ENCODE results near the gene SPDL1.
A peak's percentile ranks its signal among the peaks of the same experiment; 100 is the strongest.

Gene SPDL1

DNA sequence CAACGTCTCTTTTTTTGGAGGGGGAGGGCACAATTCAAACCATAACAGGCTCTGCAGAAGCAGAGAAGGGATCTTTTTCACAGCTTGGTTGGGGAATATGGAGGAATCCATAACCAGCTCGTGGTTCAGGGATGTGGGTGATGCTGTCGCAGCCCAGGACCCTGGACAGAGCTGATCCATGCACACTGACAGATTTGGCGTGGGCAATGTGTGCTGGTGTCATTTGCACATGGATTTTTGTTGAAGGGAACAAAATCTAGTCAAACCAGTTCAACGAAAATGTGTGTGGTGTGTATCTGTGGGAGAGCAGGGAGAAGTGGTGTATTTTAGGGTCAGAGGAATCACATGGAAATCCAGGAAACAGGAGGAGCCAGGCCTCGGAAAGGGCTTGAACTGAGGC lies 57.7 kb downstream of the SPDL1 start:
- H2BK120ac ChIP-seq (ENCODE audit: low read depth, low read length): no peak overlapping the region
- H3K14ac ChIP-seq (ENCODE audit: low read length in 2 of 2): no peak overlapping the region
- H3K4me2 ChIP-seq (ENCODE audit: low read length, poor library complexity, severe bottlenecking): no peak overlapping the region
- H3K23ac ChIP-seq (ENCODE audit: low read length in 2 of 2): no peak overlapping the region
- H2AK5ac ChIP-seq (ENCODE audit: low read length, severe bottlenecking): no peak overlapping the region
- H3K36me3 ChIP-seq (ENCODE audit: control insufficient read depth in 1 of 2, insufficient read depth in 2 of 2, low read depth in 1 of 2, low read length in 2 of 2): no peaks in the 10 kb centered on the region
- no peak overlapping the region for H3K4me3 ChIP-seq (ENCODE audit: insufficient read depth in 1 of 2, low read depth in 1 of 2, low read length in 2 of 2)
- peaks cover 14% of the 10 kb centered on the region for H3K9me3 ChIP-seq (ENCODE audit: control insufficient read depth, low read length)
- DNase-seq: peak; percentile 26
- no peak overlapping the region for H4K91ac ChIP-seq (ENCODE audit: low read length)
- no peak overlapping the region for H3K18ac ChIP-seq (ENCODE audit: low read depth in 1 of 2, low read length in 2 of 2)
- H4K8ac ChIP-seq (ENCODE audit: low read length): no peak overlapping the region
- H3K27me3 ChIP-seq (ENCODE audit: control insufficient read depth in 1 of 2, insufficient read depth in 1 of 2, low read length in 2 of 2): no peaks in the 10 kb centered on the region
- H3K4me1 ChIP-seq (ENCODE audit: control insufficient read depth, insufficient read depth, low read depth, low read length): peaks cover 9% of the 10 kb centered on the region
- no peak overlapping the region for H3K4ac ChIP-seq (ENCODE audit: low read depth in 1 of 2, low read length in 2 of 2)
- no peak overlapping the region for H2BK15ac ChIP-seq (ENCODE audit: low read depth, poor library complexity, severe bottlenecking)
- no peak overlapping the region for H2BK12ac ChIP-seq (ENCODE audit: low read length in 2 of 2)
- no peak overlapping the region for H3K27ac ChIP-seq (ENCODE audit: low read length, poor library complexity, severe bottlenecking)
- no peak overlapping the region for H3K9ac ChIP-seq (ENCODE audit: low read length)
- H2AFZ ChIP-seq (ENCODE audit: low read depth, low read length): no peak overlapping the region
- no peaks in the 10 kb centered on the region for H3K79me1 ChIP-seq (replicated peaks; ENCODE audit: low read length, poor library complexity, severe bottlenecking)
- no peak overlapping the region for H2BK5ac ChIP-seq (ENCODE audit: low read depth, low read length, poor library complexity, severe bottlenecking)
- 56% methylated on average over 6 of the region's 6 CpGs for WGBS

DNA sequence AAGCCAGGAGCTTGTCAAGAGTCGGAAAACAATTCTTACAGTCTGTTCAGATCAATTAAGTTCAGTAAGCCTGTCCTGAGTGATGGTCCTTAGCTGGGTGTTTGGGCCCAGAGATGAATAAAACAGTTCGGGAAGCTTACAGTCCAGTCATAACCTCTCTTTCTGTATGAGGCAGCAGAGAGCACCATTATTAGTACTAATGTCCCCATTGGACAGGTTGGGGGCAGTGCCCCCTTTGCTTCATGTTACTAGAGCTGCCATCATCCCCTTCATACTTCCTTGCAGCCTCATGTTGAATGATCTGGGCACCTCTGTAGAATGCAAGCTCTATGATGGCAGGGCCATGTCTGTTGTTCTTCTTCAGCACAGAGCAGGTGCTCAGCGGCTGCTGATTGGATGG lies 63.3 kb downstream of the SPDL1 start:
- H3K4me3 ChIP-seq (ENCODE audit: insufficient read depth in 1 of 2, low read depth in 1 of 2, low read length in 2 of 2): no peak overlapping the region
- H2BK120ac ChIP-seq (ENCODE audit: low read depth, low read length): peak overlapping the region; percentile 64
- no peaks in the 10 kb centered on the region for H3K9me3 ChIP-seq (ENCODE audit: control insufficient read depth, low read length)
- no peak overlapping the region for H2AK5ac ChIP-seq (ENCODE audit: low read length, severe bottlenecking)
- 98% methylated on average over 3 of the region's 3 CpGs for WGBS
- no peak for DNase-seq
- H2BK15ac ChIP-seq (ENCODE audit: low read depth, poor library complexity, severe bottlenecking): peak overlapping the region; percentile 77
- H3K36me3 ChIP-seq (ENCODE audit: control insufficient read depth in 1 of 2, insufficient read depth in 2 of 2, low read depth in 1 of 2, low read length in 2 of 2): no peaks in the 10 kb centered on the region
- peak overlapping the region; percentile 53 for H4K8ac ChIP-seq (ENCODE audit: low read length)
- H2BK12ac ChIP-seq (ENCODE audit: low read length in 2 of 2): peak overlapping the region; percentile 7 to 88
- H2BK5ac ChIP-seq (ENCODE audit: low read depth, low read length, poor library complexity, severe bottlenecking): no peak overlapping the region
- H3K79me1 ChIP-seq (replicated peaks; ENCODE audit: low read length, poor library complexity, severe bottlenecking): peaks cover 4% of the 10 kb centered on the region
- H3K18ac ChIP-seq (ENCODE audit: low read depth in 1 of 2, low read length in 2 of 2): peak overlapping the region; percentile 49 to 64
- H3K14ac ChIP-seq (ENCODE audit: low read length in 2 of 2): no peak overlapping the region
- no peak overlapping the region for H3K27ac ChIP-seq (ENCODE audit: low read length, poor library complexity, severe bottlenecking)
- H3K23ac ChIP-seq (ENCODE audit: low read length in 2 of 2): no peak overlapping the region
- no peaks in the 10 kb centered on the region for H3K27me3 ChIP-seq (ENCODE audit: control insufficient read depth in 1 of 2, insufficient read depth in 1 of 2, low read length in 2 of 2)
- no peak overlapping the region for H3K4me2 ChIP-seq (ENCODE audit: low read length, poor library complexity, severe bottlenecking)
- H3K4ac ChIP-seq (ENCODE audit: low read depth in 1 of 2, low read length in 2 of 2): peak overlapping the region in 1 of 2 experiments; percentile 19
- peak overlapping the region; percentile 87 for H4K91ac ChIP-seq (ENCODE audit: low read length)
- H2AFZ ChIP-seq (ENCODE audit: low read depth, low read length): no peak overlapping the region
- H3K4me1 ChIP-seq (ENCODE audit: control insufficient read depth, insufficient read depth, low read depth, low read length): peaks cover 5% of the 10 kb centered on the region
- no peak overlapping the region for H3K9ac ChIP-seq (ENCODE audit: low read length)

DNA sequence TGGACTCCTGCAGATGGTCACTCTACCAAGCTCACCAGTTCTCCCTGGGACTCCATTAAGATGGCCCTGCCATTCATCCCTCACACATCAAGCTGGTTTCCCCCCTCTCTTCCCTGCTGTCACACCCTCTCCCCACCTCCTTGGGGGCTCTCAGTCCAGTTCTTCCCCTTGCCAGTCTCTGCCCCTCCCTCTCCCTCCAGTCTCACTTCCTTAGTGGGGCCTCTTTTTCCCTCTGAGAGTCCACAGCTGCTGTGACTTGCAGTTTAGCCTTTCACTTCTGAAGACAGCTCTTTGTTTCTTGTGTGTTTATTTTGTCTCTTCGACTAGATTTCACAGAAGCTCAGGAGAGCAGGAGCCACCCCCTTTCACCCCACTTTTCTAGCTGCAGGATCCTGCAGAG lies 64.0 kb downstream of the SPDL1 start:
- H3K9me3 ChIP-seq (ENCODE audit: control insufficient read depth, low read length): no peaks in the 10 kb centered on the region
- peak; percentile 64 for DNase-seq

DNA sequence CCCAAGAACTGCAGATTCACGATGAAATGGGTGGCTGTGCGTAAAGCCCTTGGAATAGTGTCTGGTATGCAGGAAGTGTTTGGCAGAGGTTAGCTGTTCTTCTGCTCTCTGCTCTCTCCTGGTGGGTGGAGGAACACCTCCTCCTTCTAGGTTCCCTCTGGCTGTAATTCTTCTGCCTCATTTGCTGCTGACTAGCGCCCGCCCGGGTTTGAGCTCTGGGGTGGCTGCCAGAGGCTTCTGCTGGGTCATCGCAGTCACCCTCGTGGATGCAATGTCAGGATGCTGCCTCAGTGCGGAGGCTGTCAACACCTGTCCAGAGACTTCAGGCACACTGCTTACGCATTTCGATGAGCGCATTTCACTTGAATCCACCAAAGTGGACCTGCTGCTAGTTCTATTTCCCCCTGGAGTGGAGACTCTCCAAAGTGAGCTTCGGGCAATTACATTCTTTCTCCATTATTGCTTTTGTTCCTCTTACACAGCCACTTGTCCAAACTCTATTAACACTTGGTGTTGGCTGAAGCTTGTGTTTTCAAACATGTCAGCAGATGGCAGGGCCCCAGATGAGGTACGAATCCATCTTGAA lies 65.2 kb downstream of the SPDL1 start:
- Histone ChIP-seq H2BK15ac (ENCODE audit: low read depth, poor library complexity, severe bottlenecking) (peak overlapping the region; percentile 31), H3K79me1 (replicated peaks; ENCODE audit: low read length, poor library complexity, severe bottlenecking) (peaks cover 4% of the 10 kb centered on the region), H2AFZ (ENCODE audit: low read depth, low read length) (no peak overlapping the region), H2BK5ac (ENCODE audit: low read depth, low read length, poor library complexity, severe bottlenecking) (no peak overlapping the region), H4K91ac (ENCODE audit: low read length) (peak overlapping the region; percentile 88), H2AK5ac (ENCODE audit: low read length, severe bottlenecking) (no peak overlapping the region), H2BK120ac (ENCODE audit: low read depth, low read length) (peak overlapping the region; percentile 4), H3K4me3 (ENCODE audit: insufficient read depth in 1 of 2, low read depth in 1 of 2, low read length in 2 of 2) (no peak overlapping the region), H4K8ac (ENCODE audit: low read length) (peak overlapping the region; percentile 10), H3K18ac (ENCODE audit: low read depth in 1 of 2, low read length in 2 of 2) (peak overlapping the region; percentile 55 to 73), H3K36me3 (ENCODE audit: control insufficient read depth in 1 of 2, insufficient read depth in 2 of 2, low read depth in 1 of 2, low read length in 2 of 2) (no peaks in the 10 kb centered on the region), H3K4me1 (ENCODE audit: control insufficient read depth, insufficient read depth, low read depth, low read length) (peaks cover 6% of the 10 kb centered on the region), H3K9me3 (ENCODE audit: control insufficient read depth, low read length) (no peaks in the 10 kb centered on the region), H3K14ac (ENCODE audit: low read length in 2 of 2) (no peak overlapping the region), H3K27ac (ENCODE audit: low read length, poor library complexity, severe bottlenecking) (no peak overlapping the region), H3K27me3 (ENCODE audit: control insufficient read depth in 1 of 2, insufficient read depth in 1 of 2, low read length in 2 of 2) (no peaks in the 10 kb centered on the region), H3K4ac (ENCODE audit: low read depth in 1 of 2, low read length in 2 of 2) (peak overlapping the region in 1 of 2 experiments; percentile 76), H3K4me2 (ENCODE audit: low read length, poor library complexity, severe bottlenecking) (no peak overlapping the region), H2BK12ac (ENCODE audit: low read length in 2 of 2) (peak overlapping the region; percentile 73 to 87), H3K23ac (ENCODE audit: low read length in 2 of 2) (no peak overlapping the region), H3K9ac (ENCODE audit: low read length) (no peak overlapping the region)
- DNase-seq: no peak
- 79% methylated on average over 13 of the region's 13 CpGs for WGBS

More for the DNA sequence above, 64.0 kb downstream of the SPDL1 start:
- Histone ChIP-seq H3K4me2 (ENCODE audit: low read length, poor library complexity, severe bottlenecking) (no peak overlapping the region), H3K79me1 (replicated peaks; ENCODE audit: low read length, poor library complexity, severe bottlenecking) (peaks cover 4% of the 10 kb centered on the region), H3K4me1 (ENCODE audit: control insufficient read depth, insufficient read depth, low read depth, low read length) (peaks cover 6% of the 10 kb centered on the region), H3K4ac (ENCODE audit: low read depth in 1 of 2, low read length in 2 of 2) (peak overlapping the region; percentile 1 to 13), H3K9ac (ENCODE audit: low read length) (no peak overlapping the region), H3K18ac (ENCODE audit: low read depth in 1 of 2, low read length in 2 of 2) (peak overlapping the region; percentile 83 to 88), H3K23ac (ENCODE audit: low read length in 2 of 2) (no peak overlapping the region), H3K27me3 (ENCODE audit: control insufficient read depth in 1 of 2, insufficient read depth in 1 of 2, low read length in 2 of 2) (no peaks in the 10 kb centered on the region), H4K91ac (ENCODE audit: low read length) (peak overlapping the region; percentile 87), H2BK12ac (ENCODE audit: low read length in 2 of 2) (peak overlapping the region; percentile 71 to 83), H3K36me3 (ENCODE audit: control insufficient read depth in 1 of 2, insufficient read depth in 2 of 2, low read depth in 1 of 2, low read length in 2 of 2) (no peaks in the 10 kb centered on the region), H2BK5ac (ENCODE audit: low read depth, low read length, poor library complexity, severe bottlenecking) (no peak overlapping the region), H2AFZ (ENCODE audit: low read depth, low read length) (no peak overlapping the region), H2AK5ac (ENCODE audit: low read length, severe bottlenecking) (no peak overlapping the region), H2BK120ac (ENCODE audit: low read depth, low read length) (peak overlapping the region; percentile 64), H2BK15ac (ENCODE audit: low read depth, poor library complexity, severe bottlenecking) (no peak overlapping the region), H4K8ac (ENCODE audit: low read length) (peak overlapping the region; percentile 87), H3K27ac (ENCODE audit: low read length, poor library complexity, severe bottlenecking) (no peak overlapping the region), H3K14ac (ENCODE audit: low read length in 2 of 2) (no peak overlapping the region), H3K4me3 (ENCODE audit: insufficient read depth in 1 of 2, low read depth in 1 of 2, low read length in 2 of 2) (no peak overlapping the region)
- WGBS: 0% methylated on average over 1 of the region's 1 CpG
